GM19328 (cell line): ENCODE results near the gene MEIS1.

Source experiments
- ATAC-seq: cut with Tn5 transposase; IDR thresholded peaks from one replicate; pipeline ENCODE4 v1.9.1; 2021; ENCODE audit warnings: mild to moderate bottlenecking, moderate library complexity; ENCODE audit not compliant: unreplicated experiment

MEIS1 gene

GRCh38 chr2:66561645-66562303 lies 126.8 kb downstream of the MEIS1 start:
- no peak for ATAC-seq

GRCh38 chr2:66562304-66562685 lies 127.4 kb downstream of the MEIS1 start:
- ATAC-seq, result no peak

- ATAC-seq, result no peak
Measured at GRCh38 chr2:66563473-66563872, 128.5 kb downstream of the MEIS1 start.

GRCh38 chr2:66565291-66565690 lies 130.4 kb downstream of the MEIS1 start:
- ATAC-seq, result no peak

GRCh38 chr2:66566726-66567399 lies 131.9 kb downstream of the MEIS1 start:
- no peak for ATAC-seq

- ATAC-seq, result no peak
Measured at GRCh38 chr2:66567729-66568128, 132.8 kb downstream of the MEIS1 start.

- no peak for ATAC-seq
Measured at GRCh38 chr2:66568650-66569300, 133.8 kb downstream of the MEIS1 start.

- no peak for ATAC-seq
Measured at GRCh38 chr2:66569321-66569851, 134.5 kb downstream of the MEIS1 start.

- ATAC-seq, result no peak
Measured at GRCh38 chr2:66569974-66570373, 135.0 kb downstream of the MEIS1 start.

- no peak for ATAC-seq
Measured at GRCh38 chr2:66570471-66570870, 135.5 kb downstream of the MEIS1 start.

- ATAC-seq, result no peak
Measured at GRCh38 chr2:66571918-66572317, 137.0 kb downstream of the MEIS1 start.

- ATAC-seq, result no peak
Measured at GRCh38 chr2:66572391-66572790, 137.5 kb downstream of the MEIS1 start.

- no peak for ATAC-seq
Measured at GRCh38 chr2:66573416-66573815, 138.5 kb downstream of the MEIS1 start.

- no peak for ATAC-seq
Measured at GRCh38 chr2:66573821-66574233, 138.9 kb downstream of the MEIS1 start.

GRCh38 chr2:66574701-66575624 lies 140.0 kb downstream of the MEIS1 start:
- no peak for ATAC-seq

- ATAC-seq, result no peak
Measured at GRCh38 chr2:66575625-66576310, 140.8 kb downstream of the MEIS1 start.

GRCh38 chr2:66576311-66576560 lies 141.3 kb downstream of the MEIS1 start:
- no peak for ATAC-seq

GRCh38 chr2:66576561-66577320 lies 141.8 kb downstream of the MEIS1 start:
- no peak for ATAC-seq

- ATAC-seq, result no peak
Measured at GRCh38 chr2:66577321-66578053, 142.6 kb downstream of the MEIS1 start.
